ENCODE results near the gene PKNOX2.

Gene PKNOX2

DNA sequence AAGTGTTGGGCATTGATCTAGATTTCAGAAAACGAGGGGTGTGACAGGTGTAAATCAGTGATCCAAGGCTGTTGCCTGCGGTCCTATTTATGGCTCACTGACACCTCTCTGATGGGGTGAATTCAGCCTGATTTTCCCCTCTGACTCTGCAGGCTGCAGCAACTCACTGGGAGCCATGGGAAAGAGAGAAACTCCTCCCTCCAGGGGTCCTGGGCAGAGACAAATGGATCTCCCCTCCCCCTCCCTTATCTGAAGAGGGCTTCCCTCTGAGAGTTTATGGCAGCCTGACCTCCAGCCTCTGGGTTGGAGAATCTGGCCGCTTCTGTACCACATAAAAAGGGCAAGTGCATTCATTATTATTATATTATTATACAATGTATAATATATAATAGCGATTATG is 1.8 kb upstream of the PKNOX2 start:
- TF ChIP-seq CTCF (IDR thresholded peaks at IDR 0.05; ENCODE audit: low read depth, low read length, missing control alignments): no peak
- no peak overlapping the region for H3K4me3 ChIP-seq (ENCODE audit: low read depth, low read length)
- no peak for DNase-seq (ENCODE audit: low read depth)

DNA sequence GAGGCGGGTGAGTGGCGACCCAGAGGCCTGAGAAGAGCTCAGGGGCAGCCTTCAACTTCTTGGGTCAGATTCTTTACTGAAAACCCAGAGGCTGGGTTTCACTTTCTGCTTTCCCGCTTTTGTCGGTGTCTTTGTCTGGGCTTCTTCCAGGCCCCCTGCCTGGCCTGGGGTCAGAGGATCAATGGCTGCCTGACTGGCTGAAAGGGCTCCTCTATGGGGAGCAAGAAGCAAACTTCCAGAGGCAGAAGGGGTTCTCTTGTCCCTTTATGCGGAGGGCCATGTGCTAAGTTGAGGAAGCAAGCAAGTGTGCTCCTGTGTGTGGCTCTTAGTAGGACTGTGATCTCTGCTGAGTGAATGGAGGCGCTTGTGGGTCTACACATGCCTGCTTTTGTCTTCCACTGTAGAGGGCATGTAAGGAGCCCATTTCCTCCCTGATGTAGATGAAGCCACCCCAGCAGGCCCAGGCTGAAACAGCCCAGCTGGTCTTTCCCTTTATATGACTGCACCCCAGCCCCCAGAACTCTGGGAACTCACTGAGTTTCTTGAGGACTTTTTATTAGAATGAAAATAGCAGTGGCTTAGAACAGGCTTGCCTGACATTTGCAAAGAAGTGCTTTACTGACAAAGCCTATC is 1.0 kb upstream of the PKNOX2 start:
- no peak for TF ChIP-seq CTCF (IDR thresholded peaks at IDR 0.05; ENCODE audit: low read depth, low read length, missing control alignments)
- no peak overlapping the region for H3K4me3 ChIP-seq (ENCODE audit: low read depth, low read length)
- no peak for DNase-seq (ENCODE audit: low read depth)

DNA sequence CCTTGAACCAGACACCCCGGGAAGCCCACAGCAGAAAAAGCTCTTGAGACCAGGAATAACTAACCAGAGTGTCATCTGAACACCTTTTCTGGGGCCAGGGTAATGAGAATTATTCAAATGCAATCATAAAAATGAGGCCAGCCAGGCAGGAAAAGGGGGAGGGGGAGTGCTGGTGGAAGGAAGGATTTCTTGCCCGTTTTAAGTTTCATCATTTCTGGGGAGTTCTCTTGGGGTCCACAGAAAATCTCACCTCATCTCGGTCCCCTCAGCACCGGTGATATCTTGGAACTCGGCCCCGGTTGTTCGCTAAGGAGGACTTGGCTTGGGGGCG is 495 bp upstream of the PKNOX2 start:
- H3K4me3 ChIP-seq (ENCODE audit: low read depth, low read length): no peak overlapping the region
- TF ChIP-seq CTCF (IDR thresholded peaks at IDR 0.05; ENCODE audit: low read depth, low read length, missing control alignments): no peak
- no peak for DNase-seq (ENCODE audit: low read depth)

DNA sequence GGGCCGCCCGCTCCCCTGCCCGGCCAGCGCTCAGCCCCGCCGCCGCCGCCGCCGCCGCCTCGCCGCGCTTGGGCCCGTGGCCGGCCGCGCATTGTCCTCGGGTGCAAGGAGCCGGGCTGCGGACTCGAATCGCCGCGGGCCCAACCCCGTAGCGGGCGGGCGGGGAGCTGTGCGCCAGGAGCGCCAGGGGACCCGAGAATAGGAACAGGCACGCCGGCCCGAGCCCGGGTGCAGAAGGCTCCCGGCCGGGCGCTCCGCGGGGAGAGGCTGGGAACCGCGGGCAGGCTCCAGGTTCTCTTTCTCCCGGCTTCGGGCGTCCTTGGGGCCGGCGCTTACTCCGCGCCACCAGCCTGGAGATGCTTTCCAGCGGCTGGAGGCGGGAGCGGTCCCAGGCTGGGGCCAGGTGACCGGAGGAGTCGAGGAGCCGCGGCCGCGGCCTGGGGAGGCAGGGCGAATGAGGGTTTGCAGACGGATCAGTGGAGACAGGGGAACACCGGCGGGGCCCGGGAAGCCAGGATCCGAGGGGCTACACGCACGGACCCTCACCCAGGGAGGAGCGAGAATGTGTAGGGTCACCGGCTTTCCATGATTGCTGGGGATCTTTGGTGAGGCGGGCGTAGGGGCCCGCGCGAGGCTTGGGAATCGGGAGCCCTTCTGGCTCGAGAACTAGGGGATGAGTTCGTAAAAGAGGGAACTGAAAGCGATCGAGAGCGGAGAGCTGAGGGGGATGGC is 726 bp downstream of the PKNOX2 start:
- no peak for TF ChIP-seq CTCF (IDR thresholded peaks at IDR 0.05; ENCODE audit: low read depth, low read length, missing control alignments)
- peak overlapping the region; percentile 28 for H3K4me3 ChIP-seq (ENCODE audit: low read depth, low read length)
- no peak for DNase-seq (ENCODE audit: low read depth)

- no peak for TF ChIP-seq CTCF (IDR thresholded peaks at IDR 0.05; ENCODE audit: low read depth, low read length, missing control alignments)
- no peak overlapping the region for H3K4me3 ChIP-seq (ENCODE audit: low read depth, low read length)
- no peak for DNase-seq (ENCODE audit: low read depth)
These were observed 1.6 kb downstream of the PKNOX2 start for GRCh38 chr11:125165843-125166763.

- no peak overlapping the region for H3K4me3 ChIP-seq (ENCODE audit: low read depth, low read length)
- TF ChIP-seq CTCF (IDR thresholded peaks at IDR 0.05; ENCODE audit: low read depth, low read length, missing control alignments): no peak
- no peak for DNase-seq (ENCODE audit: low read depth)
These were observed 2.3 kb downstream of the PKNOX2 start for GRCh38 chr11:125166764-125167291.
